AG09319 (cell line): ENCODE results near the gene TARBP2.

Experiments
- DNase-seq: peaks from one replicate; pipeline ENCODE4 v3.0.0-alpha.2; 2010; ENCODE audit warnings: low read depth; ENCODE audit errors: extremely low read depth
- CTCF ChIP-seq: IDR thresholded peaks from 2 replicates; pipeline ENCODE4 v1.5.1; 2011; ENCODE audit warnings: low read depth, mild to moderate bottlenecking, inconsistent platforms, low read length, moderate library complexity

Gene TARBP2

GRCh38 chr12:53483225-53483978, 17.7 kb upstream of the TARBP2 start:
- no peak for DNase-seq
- no peak for TF ChIP-seq CTCF

GRCh38 chr12:53483979-53484377, 17.1 kb upstream of the TARBP2 start:
- no peak for TF ChIP-seq CTCF

GRCh38 chr12:53484686-53485575, 16.2 kb upstream of the TARBP2 start:
- no peak for TF ChIP-seq CTCF
- DNase-seq = no peak

More at GRCh38 chr12:53483979-53484377, 17.1 kb upstream of the TARBP2 start:
- DNase-seq = no peak

- no peak for TF ChIP-seq CTCF
- no peak for DNase-seq
These were observed 14.9 kb upstream of the TARBP2 start for GRCh38 chr12:53485955-53486735.

- TF ChIP-seq CTCF = no peak
These were observed 14.2 kb upstream of the TARBP2 start for GRCh38 chr12:53486736-53487487.

GRCh38 chr12:53489242-53489864, 11.7 kb upstream of the TARBP2 start:
- TF ChIP-seq CTCF = no peak
- DNase-seq = no peak

More at GRCh38 chr12:53486736-53487487, 14.2 kb upstream of the TARBP2 start:
- no peak for DNase-seq
